Activated gamma-delta T cell treated with anti-CD3 and anti-CD28 coated beads, Interleukin-2, amount 50 U/mL, for 16 hours (primary cell): ENCODE measurements around the gene AMER1.

Experiments
- DNase-seq: peaks from one replicate; pipeline ENCODE4 v3.0.0-alpha.2; 2020; ENCODE audit warnings: low read depth

Gene AMER1

GRCh38 chrX:64184396-64184795, 21.1 kb downstream of the AMER1 start:
- DNase-seq: no peak

DNA sequence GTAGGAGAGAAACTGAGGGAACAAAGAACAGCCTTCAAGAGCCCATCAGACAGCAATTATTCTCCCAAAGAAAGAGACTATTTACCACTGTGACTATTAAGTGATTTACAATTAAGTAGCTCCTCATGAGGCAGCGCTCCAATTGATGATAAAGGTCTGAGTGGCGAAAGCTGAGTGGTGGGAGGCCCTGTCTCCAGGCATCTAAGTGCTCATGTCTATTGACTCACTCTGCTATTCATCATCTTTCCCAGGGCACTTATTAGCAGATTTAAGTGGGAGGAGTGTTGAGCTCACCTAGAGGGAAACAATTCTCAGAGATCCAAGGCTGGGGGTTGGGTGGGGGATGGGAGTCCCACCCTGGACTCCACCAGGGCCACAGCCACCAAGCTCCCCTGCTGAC, 23.3 kb downstream of the AMER1 start:
- DNase-seq: no peak

DNA sequence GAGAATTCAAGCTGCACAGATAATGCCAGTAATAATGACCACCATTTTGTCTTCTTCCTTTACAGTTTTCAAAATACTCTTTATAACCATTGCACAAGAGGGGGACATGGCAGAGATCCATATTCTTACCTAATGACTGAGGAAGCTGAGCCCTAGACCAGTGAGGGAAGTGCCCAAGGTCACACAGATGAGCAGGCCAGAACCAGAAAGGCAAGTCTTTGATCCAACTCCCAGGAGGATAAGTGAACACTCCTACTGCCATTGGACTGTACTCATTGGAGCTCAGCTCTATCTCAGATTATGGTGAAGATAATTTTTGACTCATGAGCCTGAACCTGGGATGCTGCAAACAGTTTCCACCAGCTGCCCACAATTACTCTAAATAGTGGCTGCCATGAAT, 28.6 kb downstream of the AMER1 start:
- no peak for DNase-seq

DNA sequence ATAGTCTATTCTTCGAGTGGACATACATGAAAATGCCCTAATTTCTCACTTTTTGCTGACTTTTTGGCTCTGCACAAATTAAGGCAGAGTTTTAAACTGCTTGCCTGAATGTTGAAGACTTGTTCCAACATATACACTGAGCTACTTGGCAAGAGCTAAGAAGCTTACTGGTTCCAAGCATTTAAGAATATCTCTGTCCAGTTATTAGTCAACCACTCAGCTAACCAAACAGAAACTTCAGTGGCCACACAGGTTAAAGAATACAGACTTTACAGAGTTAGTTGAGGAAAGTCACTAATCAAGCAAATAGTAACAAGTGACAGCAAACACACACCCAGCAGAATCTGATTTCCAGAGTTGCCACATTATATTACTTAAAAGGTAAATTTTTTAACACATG, 35.5 kb downstream of the AMER1 start:
- DNase-seq: no peak

DNA sequence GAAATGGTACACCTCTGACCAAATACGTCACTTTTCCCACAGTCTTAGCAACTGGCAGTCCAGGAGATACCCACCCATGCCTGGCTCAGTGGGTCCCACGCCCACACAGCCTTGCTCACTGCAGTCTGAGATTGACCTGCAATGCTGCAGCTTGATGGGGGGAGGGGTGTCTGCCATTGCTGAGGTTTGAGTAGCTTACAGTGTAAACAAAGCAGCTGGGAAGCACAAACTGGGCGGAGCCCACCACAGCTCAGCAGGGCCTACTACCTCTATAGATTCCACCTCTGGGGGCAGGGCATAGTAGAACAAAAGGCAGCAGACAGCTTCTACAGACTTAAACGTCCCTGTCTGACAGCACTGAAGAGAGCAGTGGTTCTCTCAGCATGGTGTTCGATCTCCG, 52.7 kb downstream of the AMER1 start:
- DNase-seq: no peak

DNA sequence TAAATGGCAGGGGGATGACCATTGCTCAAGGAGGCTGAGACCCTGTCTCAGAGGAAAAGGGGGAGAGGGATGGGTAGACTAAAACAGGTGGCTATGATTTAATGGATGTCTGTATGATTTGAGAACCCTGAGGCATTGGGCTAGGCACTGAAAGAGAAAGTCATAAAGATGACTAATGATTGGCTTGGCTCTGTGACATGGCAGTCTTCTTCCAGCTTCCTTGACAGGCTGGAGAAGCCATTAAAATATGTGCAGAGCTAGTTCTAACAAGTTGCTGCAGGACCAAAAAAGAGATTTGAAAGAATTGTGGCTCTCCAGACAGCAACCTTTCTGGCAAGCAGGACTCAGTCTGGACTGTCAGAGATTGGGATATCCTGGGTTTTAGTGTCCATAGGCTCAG, 53.6 kb downstream of the AMER1 start:
- DNase-seq: no peak

GRCh38 chrX:64150775-64151174, 54.7 kb downstream of the AMER1 start:
- DNase-seq: no peak
